Measurements from ENCODE around the gene KRTAP5-5.
"Not testable (repeated sequence)": the region's sequence is repeated elsewhere in the genome, so short reads cannot be mapped to it uniquely, and the experiment has no call there.

KRTAP5-5 gene

GRCh38 chr11:1661454-1662269 is 32.1 kb downstream of the KRTAP5-5 start:
- not testable (repeated sequence) for H3K4me3 ChIP-seq (ENCODE audit: low read depth, low read length); H3K36me3 ChIP-seq (ENCODE audit: control insufficient read depth, insufficient read depth, low read length); H3K9ac ChIP-seq (ENCODE audit: low read depth, low read length); H3K27me3 ChIP-seq (ENCODE audit: control insufficient read depth, insufficient read depth, low read length); H3K27ac ChIP-seq (ENCODE audit: low read depth, low read length); H3K4me1 ChIP-seq (ENCODE audit: control insufficient read depth, insufficient read depth, low read length); H3K9me3 ChIP-seq (ENCODE audit: control insufficient read depth, insufficient read depth, low read length)

DNA sequence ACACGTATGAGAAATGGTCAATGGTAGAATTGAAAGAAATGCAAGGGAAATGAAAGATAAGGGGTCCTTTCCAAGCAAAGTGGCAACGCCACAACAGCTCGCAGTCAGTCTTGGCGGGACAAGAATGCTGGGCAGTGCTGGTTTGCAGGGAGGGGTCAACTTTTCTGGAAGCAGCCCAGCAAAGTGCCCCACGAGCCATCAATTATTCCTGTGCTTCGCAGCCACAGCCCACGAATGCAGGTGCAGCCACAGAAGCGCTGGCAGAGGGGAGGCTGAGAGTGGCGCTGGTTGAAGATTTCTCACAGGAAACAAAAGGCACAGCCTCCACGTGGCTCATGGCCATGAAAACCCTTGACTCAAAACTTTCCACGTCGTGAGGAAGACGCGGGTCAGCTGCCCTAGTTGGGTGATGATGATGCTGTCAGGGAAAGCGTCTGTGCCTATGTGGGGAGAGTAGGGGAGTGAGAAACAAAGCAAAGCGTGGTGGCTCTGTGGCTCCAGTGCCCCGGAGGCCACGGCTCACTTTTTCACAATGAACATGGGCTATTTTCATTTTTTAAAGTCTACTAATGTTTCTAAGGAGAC is 33.2 kb downstream of the KRTAP5-5 start:
- H3K27me3 ChIP-seq (ENCODE audit: control insufficient read depth, insufficient read depth, low read length); H3K4me3 ChIP-seq (ENCODE audit: low read depth, low read length); H3K9ac ChIP-seq (ENCODE audit: low read depth, low read length); H3K4me1 ChIP-seq (ENCODE audit: control insufficient read depth, insufficient read depth, low read length); H3K9me3 ChIP-seq (ENCODE audit: control insufficient read depth, insufficient read depth, low read length); H3K27ac ChIP-seq (ENCODE audit: low read depth, low read length); H3K36me3 ChIP-seq (ENCODE audit: control insufficient read depth, insufficient read depth, low read length): not testable (repeated sequence)

GRCh38 chr11:1665313-1665712 is 35.7 kb downstream of the KRTAP5-5 start:
- H3K27me3 ChIP-seq (ENCODE audit: control insufficient read depth, insufficient read depth, low read length) = peaks cover 3% of the 10 kb centered on the region; the same call in 1 of the 2 replicates
- H3K9me3 ChIP-seq (ENCODE audit: control insufficient read depth, insufficient read depth, low read length) = no peaks in the 10 kb centered on the region
- H3K27ac ChIP-seq (ENCODE audit: low read depth, low read length) = no peak overlapping the region
- no peaks in the 10 kb centered on the region for H3K4me1 ChIP-seq (ENCODE audit: control insufficient read depth, insufficient read depth, low read length)
- H3K36me3 ChIP-seq (ENCODE audit: control insufficient read depth, insufficient read depth, low read length) = no peaks in the 10 kb centered on the region
- no peak overlapping the region for H3K9ac ChIP-seq (ENCODE audit: low read depth, low read length)
- no peak overlapping the region for H3K4me3 ChIP-seq (ENCODE audit: low read depth, low read length)

GRCh38 chr11:1667121-1667850 is 37.7 kb downstream of the KRTAP5-5 start:
- no peak overlapping the region for H3K27ac ChIP-seq (ENCODE audit: low read depth, low read length)
- H3K9me3 ChIP-seq (ENCODE audit: control insufficient read depth, insufficient read depth, low read length) = no peaks in the 10 kb centered on the region
- no peak overlapping the region for H3K4me3 ChIP-seq (ENCODE audit: low read depth, low read length)
- no peaks in the 10 kb centered on the region for H3K4me1 ChIP-seq (ENCODE audit: control insufficient read depth, insufficient read depth, low read length)
- H3K27me3 ChIP-seq (ENCODE audit: control insufficient read depth, insufficient read depth, low read length) = peaks cover 3% of the 10 kb centered on the region; the same call in 1 of the 2 replicates
- no peak overlapping the region for H3K9ac ChIP-seq (ENCODE audit: low read depth, low read length)
- H3K36me3 ChIP-seq (ENCODE audit: control insufficient read depth, insufficient read depth, low read length) = no peaks in the 10 kb centered on the region

GRCh38 chr11:1667906-1668305 is 38.3 kb downstream of the KRTAP5-5 start:
- Histone ChIP-seq H3K27me3 (ENCODE audit: control insufficient read depth, insufficient read depth, low read length) (peaks cover 3% of the 10 kb centered on the region; the same call in 1 of the 2 replicates), H3K9ac (ENCODE audit: low read depth, low read length) (no peak overlapping the region), H3K27ac (ENCODE audit: low read depth, low read length) (no peak overlapping the region), H3K4me3 (ENCODE audit: low read depth, low read length) (no peak overlapping the region), H3K9me3 (ENCODE audit: control insufficient read depth, insufficient read depth, low read length) (no peaks in the 10 kb centered on the region), H3K4me1 (ENCODE audit: control insufficient read depth, insufficient read depth, low read length) (no peaks in the 10 kb centered on the region), H3K36me3 (ENCODE audit: control insufficient read depth, insufficient read depth, low read length) (no peaks in the 10 kb centered on the region)

- Histone ChIP-seq H3K9ac (ENCODE audit: low read depth, low read length) (no peak overlapping the region), H3K27me3 (ENCODE audit: control insufficient read depth, insufficient read depth, low read length) (peaks cover 3% of the 10 kb centered on the region; the same call in 1 of the 2 replicates), H3K9me3 (ENCODE audit: control insufficient read depth, insufficient read depth, low read length) (no peaks in the 10 kb centered on the region), H3K4me1 (ENCODE audit: control insufficient read depth, insufficient read depth, low read length) (no peaks in the 10 kb centered on the region), H3K27ac (ENCODE audit: low read depth, low read length) (no peak overlapping the region), H3K36me3 (ENCODE audit: control insufficient read depth, insufficient read depth, low read length) (no peaks in the 10 kb centered on the region), H3K4me3 (ENCODE audit: low read depth, low read length) (no peak overlapping the region)
Measured at GRCh38 chr11:1668911-1669473, 39.4 kb downstream of the KRTAP5-5 start.

GRCh38 chr11:1669546-1670218 is 40.1 kb downstream of the KRTAP5-5 start:
- Histone ChIP-seq H3K36me3 (ENCODE audit: control insufficient read depth, insufficient read depth, low read length) (no peaks in the 10 kb centered on the region), H3K4me1 (ENCODE audit: control insufficient read depth, insufficient read depth, low read length) (no peaks in the 10 kb centered on the region), H3K27ac (ENCODE audit: low read depth, low read length) (no peak overlapping the region), H3K4me3 (ENCODE audit: low read depth, low read length) (no peak overlapping the region), H3K9me3 (ENCODE audit: control insufficient read depth, insufficient read depth, low read length) (no peaks in the 10 kb centered on the region), H3K9ac (ENCODE audit: low read depth, low read length) (no peak overlapping the region), H3K27me3 (ENCODE audit: control insufficient read depth, insufficient read depth, low read length) (peaks cover 3% of the 10 kb centered on the region; the same call in 1 of the 2 replicates)

- not testable (repeated sequence) for H3K27me3 ChIP-seq (ENCODE audit: control insufficient read depth, insufficient read depth, low read length); H3K9me3 ChIP-seq (ENCODE audit: control insufficient read depth, insufficient read depth, low read length); H3K27ac ChIP-seq (ENCODE audit: low read depth, low read length); H3K4me1 ChIP-seq (ENCODE audit: control insufficient read depth, insufficient read depth, low read length); H3K36me3 ChIP-seq (ENCODE audit: control insufficient read depth, insufficient read depth, low read length); H3K4me3 ChIP-seq (ENCODE audit: low read depth, low read length); H3K9ac ChIP-seq (ENCODE audit: low read depth, low read length)
Measured at GRCh38 chr11:1670457-1670856, 40.9 kb downstream of the KRTAP5-5 start.

- Histone ChIP-seq H3K36me3 (ENCODE audit: control insufficient read depth, insufficient read depth, low read length) (no peaks in the 10 kb centered on the region), H3K9me3 (ENCODE audit: control insufficient read depth, insufficient read depth, low read length) (no peaks in the 10 kb centered on the region), H3K9ac (ENCODE audit: low read depth, low read length) (no peak overlapping the region), H3K27me3 (ENCODE audit: control insufficient read depth, insufficient read depth, low read length) (peaks cover 3% of the 10 kb centered on the region; the same call in 1 of the 2 replicates), H3K27ac (ENCODE audit: low read depth, low read length) (no peak overlapping the region), H3K4me1 (ENCODE audit: control insufficient read depth, insufficient read depth, low read length) (no peaks in the 10 kb centered on the region), H3K4me3 (ENCODE audit: low read depth, low read length) (no peak overlapping the region)
Measured at GRCh38 chr11:1670905-1671371, 41.4 kb downstream of the KRTAP5-5 start.

GRCh38 chr11:1671658-1672057 is 42.1 kb downstream of the KRTAP5-5 start:
- Histone ChIP-seq H3K9me3 (ENCODE audit: control insufficient read depth, insufficient read depth, low read length) (no peaks in the 10 kb centered on the region), H3K27ac (ENCODE audit: low read depth, low read length) (no peak overlapping the region), H3K4me3 (ENCODE audit: low read depth, low read length) (no peak overlapping the region), H3K4me1 (ENCODE audit: control insufficient read depth, insufficient read depth, low read length) (no peaks in the 10 kb centered on the region), H3K36me3 (ENCODE audit: control insufficient read depth, insufficient read depth, low read length) (no peaks in the 10 kb centered on the region), H3K9ac (ENCODE audit: low read depth, low read length) (no peak overlapping the region), H3K27me3 (ENCODE audit: control insufficient read depth, insufficient read depth, low read length) (peaks cover 3% of the 10 kb centered on the region; the same call in 1 of the 2 replicates)

Data from HUES48 (cell line).